Transverse colon (tissue), 4 donors: ENCODE measurements around the gene GPR18. TPM values are rescaled to one million over a fixed set of nuclear protein-coding genes. Genes with fewer than 3 reads are reported as not detected.
A peak's percentile ranks its signal among the peaks of the same experiment; 100 is the strongest.

Source experiments
- DNase-seq: peaks from one replicate; pipeline ENCODE4 v3.0.0-alpha.2; 2019
- H3K27ac ChIP-seq, 4 donors: fragments of 200-600 bp; sonication (generic); 2 replicates each; pipeline ENCODE4 v1.5.1; 2016 to 2018; ENCODE audit warnings: inconsistent platforms in 4 of 4
- H3K27me3 ChIP-seq: fragments of 200-600 bp; sonication (generic); 2 replicates; pipeline ENCODE4 v1.5.1; 2017; ENCODE audit warnings: inconsistent platforms
- H3K36me3 ChIP-seq, 4 donors: fragments of 200-600 bp; sonication (generic); 2 replicates each; pipeline ENCODE4 v1.5.1; 2017 to 2019; ENCODE audit warnings: inconsistent platforms in 4 of 4
- H3K4me1 ChIP-seq, 4 donors: fragments of 200-600 bp; sonication (generic); 2 replicates each; pipeline ENCODE4 v1.5.1; 2017 to 2020; ENCODE audit warnings: inconsistent platforms in 4 of 4
- H3K4me3 ChIP-seq, 4 donors: fragments of 200-600 bp; sonication (generic); 1 replicate in 1 of 4; 2 replicates in 3 of 4; pipeline versions ENCODE4 v1.5.1 to v1.6.1; 2017 to 2019; ENCODE audit warnings: inconsistent platforms in 4 of 4
- H3K9me3 ChIP-seq, 2 donors: fragments of 200-600 bp; sonication (generic); 2 replicates each; pipeline ENCODE4 v1.5.1; 2017 to 2019; ENCODE audit warnings: inconsistent platforms in 2 of 2
- CTCF ChIP-seq, 5 experiments: fragments of 200-600 bp in 3 of 5; fragments of 450-650 bp in 2 of 5; sonication (generic) in 3 of 5; IDR thresholded peaks; 1 replicate in 2 of 5; 2 replicates in 3 of 5; pipeline ENCODE4 v1.5.1; 2016 to 2017; ENCODE audit warnings: antibody characterized with exemption in 5 of 5, inconsistent platforms in 3 of 5, mild to moderate bottlenecking in 2 of 5, moderate library complexity in 1 of 5
- EP300 ChIP-seq: sonication (generic); formaldehyde crosslinking; IDR thresholded peaks from one replicate; pipeline ENCODE4 v1.6.1; 2017; ENCODE audit warnings: antibody characterized with exemption, low read depth
- POLR2A ChIP-seq: fragments of 450-650 bp; IDR thresholded peaks from one replicate; pipeline ENCODE4 v1.6.1; 2016; ENCODE audit warnings: antibody characterized with exemption, mild to moderate bottlenecking, moderate library complexity
- POLR2AphosphoS5 ChIP-seq, 3 donors: sonication (generic); formaldehyde crosslinking; IDR thresholded peaks; one replicate each; pipeline ENCODE4 v1.6.1; 2016; ENCODE audit warnings: antibody characterized with exemption in 3 of 3
- WGBS, 2 donors: methylation state at CpG; one replicate each; pipeline ENCODE4 v1.1.5; 2018; ENCODE audit warnings: low coverage in 1 of 2; 5-methylcytosine and 5-hydroxymethylcytosine counted together
- in situ Hi-C, 4 donors: fragments of 200-750 bp; cut with MboI; loops; one replicate each; pipeline versions ENCODE4 v1.15.0 to v1.15.1; 2017; ENCODE audit warnings: low sequenced_read_pairs in 3 of 4, low pct_ligation_motif_present in 1 of 4, low pct_unique_long_range_greater_than_20kb in 1 of 4
- intact Hi-C: fragments of 100-400 bp; cut with DNase I; formaldehyde crosslinking; loops from one replicate; pipeline ENCODE4 v1.15.1; 2023; ENCODE audit warnings: low total_unique reads
- total RNA-seq, 4 donors: library from RNA; depleted of rRNA; stranded (reverse); fragments of >200 nt; gene quantifications; one replicate each; pipeline ENCODE4 v1.1.0, GENCODE V29; 2016

GPR18 gene
- total RNA-seq, 4 donors from 2014 or later = 0.41 to 0.48 TPM; not detected in 2

- in situ Hi-C loops (no loop called here), intact Hi-C loops (no loop called here)
- WGBS, 2 donors = 78 to 94% methylated on average over 2 of the region's 2 CpGs
- no peak for TF ChIP-seq CTCF (IDR thresholded peaks at IDR 0.05)
- TF ChIP-seq POLR2AphosphoS5 (IDR thresholded peaks at IDR 0.05) = no peak
- TF ChIP-seq EP300 = no peak
- TF ChIP-seq POLR2A = no peak
- no peaks in the 10 kb centered on the region for H3K27me3 ChIP-seq
- H3K9me3 ChIP-seq = no peaks in the 10 kb centered on the region
- H3K4me3 ChIP-seq = no peak overlapping the region
- H3K27ac ChIP-seq = peak overlapping the region in 1 of 4 donors; percentile 21
- no peaks in the 10 kb centered on the region for H3K36me3 ChIP-seq
- DNase-seq = no peak
- peaks cover 0 to 57% (median 12%) of the 10 kb centered on the region in 4 donors for H3K4me1 ChIP-seq
Observed at GRCh38 chr13:99293178-99293577, 35.0 kb upstream of the GPR18 start.

GRCh38 chr13:99290894-99291293, 32.7 kb upstream of the GPR18 start:
- DNase-seq = no peak
- H3K4me1 ChIP-seq = peaks cover 0 to 55% (median 16%) of the 10 kb centered on the region in 4 donors
- WGBS, 2 donors = 86% methylated on average over 3 of the region's 3 CpGs; no CpG with 5 or more reads in 1 of the 2 donors

GRCh38 chr13:99289674-99290337, 31.6 kb upstream of the GPR18 start:
- no peak for DNase-seq
- TF ChIP-seq POLR2A (no peak), EP300 (no peak), POLR2AphosphoS5 (IDR thresholded peaks at IDR 0.05) (no peak), CTCF (IDR thresholded peaks at IDR 0.05) (no peak)
- H3K27ac ChIP-seq = no peak overlapping the region
- WGBS, 2 donors = 33 to 78% methylated on average over 1 to 7 of the region's 7 CpGs
- in situ Hi-C loops = no loop called here
- H3K4me3 ChIP-seq = no peak overlapping the region
- H3K27me3 ChIP-seq = no peaks in the 10 kb centered on the region
- H3K4me1 ChIP-seq = peaks cover 0 to 55% (median 26%) of the 10 kb centered on the region in 4 donors
- no peaks in the 10 kb centered on the region for H3K36me3 ChIP-seq
- intact Hi-C loops = no loop called here
- no peaks in the 10 kb centered on the region for H3K9me3 ChIP-seq

More at GRCh38 chr13:99290894-99291293, 32.7 kb upstream of the GPR18 start:
- H3K27ac ChIP-seq = no peak overlapping the region
- no peaks in the 10 kb centered on the region for H3K9me3 ChIP-seq
- no peak overlapping the region for H3K4me3 ChIP-seq
- H3K27me3 ChIP-seq = no peaks in the 10 kb centered on the region
- intact Hi-C loops = no loop called here
- TF ChIP-seq POLR2A = no peak
- TF ChIP-seq EP300 = no peak
- TF ChIP-seq POLR2AphosphoS5 (IDR thresholded peaks at IDR 0.05) = no peak
- no peak for TF ChIP-seq CTCF (IDR thresholded peaks at IDR 0.05)
- H3K36me3 ChIP-seq = no peaks in the 10 kb centered on the region
- in situ Hi-C loops = no loop called here

- Histone ChIP-seq H3K4me3 (no peak overlapping the region), H3K4me1 (peaks cover 0 to 54% (median 27%) of the 10 kb centered on the region in 4 donors), H3K9me3 (no peaks in the 10 kb centered on the region), H3K27me3 (no peaks in the 10 kb centered on the region), H3K27ac (no peak overlapping the region), H3K36me3 (no peaks in the 10 kb centered on the region)
- intact Hi-C loops = no loop called here
- no peak for DNase-seq
- TF ChIP-seq POLR2A (no peak), CTCF (IDR thresholded peaks at IDR 0.05) (no peak), POLR2AphosphoS5 (IDR thresholded peaks at IDR 0.05) (no peak), EP300 (no peak)
- WGBS, 2 donors = 80 to 100% methylated on average over 1 to 2 of the region's 2 CpGs
- in situ Hi-C loops = no loop called here
Observed at GRCh38 chr13:99289271-99289670, 31.1 kb upstream of the GPR18 start.
